SU-DHL-6 (cell line): ENCODE results near the gene RAB37.

ENCODE experiments used
- H2AFZ ChIP-seq: fragments of 200-600 bp; sonication (generic); 2 replicates; pipeline ENCODE4 v1.6.1; 2014; ENCODE audit warnings: low read depth, mild to moderate bottlenecking, moderate library complexity, mixed read lengths, antibody characterized with exemption, low read length; ENCODE audit not compliant: severe bottlenecking
- H3F3A ChIP-seq: fragments of 200-600 bp; shearing (Covaris generic); 2 replicates; pipeline ENCODE4 v1.6.0; 2016; ENCODE audit warnings: antibody characterized with exemption, mild to moderate bottlenecking; ENCODE audit not compliant: insufficient read depth
- H3K27ac ChIP-seq: fragments of 200-600 bp; sonication (generic); 2 replicates; pipeline ENCODE4 v1.5.1; 2016; ENCODE audit warnings: low read depth, mild to moderate bottlenecking, low read length, moderate library complexity, mixed read lengths
- H3K27me3 ChIP-seq: fragments of 200-600 bp; sonication (generic), shearing (Covaris generic); 2 replicates; pipeline ENCODE4 v1.6.0; 2014; ENCODE audit warnings: mild to moderate bottlenecking, low read length
- H3K36me3 ChIP-seq: fragments of 200-600 bp; sonication (generic); 2 replicates; pipeline ENCODE4 v1.6.1; 2014; ENCODE audit warnings: mild to moderate bottlenecking, low read length, mixed read lengths
- H3K4me2 ChIP-seq: fragments of 300-600, 200-600 bp; shearing (Covaris generic), sonication (generic); 2 replicates; pipeline ENCODE4 v1.6.0; 2014; ENCODE audit warnings: low read length, low read depth, mild to moderate bottlenecking; ENCODE audit not compliant: poor library complexity, severe bottlenecking
- H3K4me3 ChIP-seq: fragments of 200-600 bp; sonication (generic); 2 replicates; pipeline ENCODE4 v1.5.1; 2014; ENCODE audit warnings: antibody characterized with exemption, low read length, mild to moderate bottlenecking, mixed read lengths; ENCODE audit not compliant: insufficient read depth, poor library complexity, severe bottlenecking
- H3K79me2 ChIP-seq: fragments of 200-600 bp; sonication (generic); 2 replicates; pipeline ENCODE4 v1.6.1; 2014; ENCODE audit warnings: mild to moderate bottlenecking, low read length, moderate library complexity; ENCODE audit not compliant: insufficient read depth
- H3K9ac ChIP-seq: fragments of 200-600 bp; sonication (generic); 2 replicates; pipeline ENCODE4 v1.7.0; 2014; ENCODE audit warnings: mild to moderate bottlenecking, low read length
- H3K9me2 ChIP-seq: fragments of 200-600 bp; sonication (generic); replicated peaks from 2 replicates; pipeline ENCODE4 v1.6.1; 2014; ENCODE audit warnings: low read length; ENCODE audit not compliant: insufficient read depth
- H3K9me3 ChIP-seq: fragments of 200-600 bp; sonication (generic); 2 replicates; pipeline ENCODE4 v1.6.1; 2014; ENCODE audit warnings: low read length, mixed read lengths; ENCODE audit not compliant: insufficient read depth
- H4K20me1 ChIP-seq: fragments of 200-600 bp; sonication (generic); 2 replicates; pipeline ENCODE4 v1.6.1; 2014; ENCODE audit warnings: low read depth, mild to moderate bottlenecking, antibody characterized with exemption, low read length, moderate library complexity, mixed read lengths
- CTCF ChIP-seq: fragments of 200-600 bp; sonication (generic); IDR thresholded peaks from one replicate; pipeline ENCODE4 v1.5.1; 2017; ENCODE audit warnings: antibody characterized with exemption, mild to moderate bottlenecking, low read length, moderate library complexity; ENCODE audit not compliant: insufficient read depth, poor library complexity, severe bottlenecking
- EZH2phosphoT487 ChIP-seq: fragments of 200-600 bp; sonication (generic), shearing (Covaris generic); conservative IDR thresholded peaks from 2 replicates; pipeline ENCODE4 v1.6.1; 2018; ENCODE audit warnings: mild to moderate bottlenecking, antibody characterized with exemption, low read length, moderate library complexity, mixed read lengths

RAB37 gene

GRCh38 chr17:74742978-74743545, 6.0 kb downstream of the RAB37 start:
- H3K4me3 ChIP-seq: no peak overlapping the region
- no peaks in the 10 kb centered on the region for H3K79me2 ChIP-seq
- peaks cover 3% of the 10 kb centered on the region; the same call in 1 of the 2 replicates for H3F3A ChIP-seq
- no peak overlapping the region for H3K4me2 ChIP-seq
- TF ChIP-seq EZH2phosphoT487: no peak
- TF ChIP-seq CTCF: no peak
- no peaks in the 10 kb centered on the region for H3K9me3 ChIP-seq
- no peak overlapping the region for H3K9ac ChIP-seq
- H3K9me2 ChIP-seq: no peaks in the 10 kb centered on the region
- no peaks in the 10 kb centered on the region for H3K36me3 ChIP-seq
- H4K20me1 ChIP-seq: no peaks in the 10 kb centered on the region
- no peak overlapping the region for H3K27ac ChIP-seq
- no peaks in the 10 kb centered on the region for H3K27me3 ChIP-seq
- H2AFZ ChIP-seq: no peak overlapping the region

- Histone ChIP-seq H3K27me3 (no peaks in the 10 kb centered on the region), H2AFZ (no peak overlapping the region), H3K9ac (no peak overlapping the region), H4K20me1 (no peaks in the 10 kb centered on the region), H3K4me3 (no peak overlapping the region), H3K79me2 (no peaks in the 10 kb centered on the region), H3K9me3 (no peaks in the 10 kb centered on the region), H3K27ac (no peak overlapping the region), H3F3A (peaks cover 3% of the 10 kb centered on the region; the same call in 1 of the 2 replicates), H3K36me3 (no peaks in the 10 kb centered on the region), H3K4me2 (no peak overlapping the region), H3K9me2 (no peaks in the 10 kb centered on the region)
- TF ChIP-seq EZH2phosphoT487: no peak
- no peak for TF ChIP-seq CTCF
Observed at GRCh38 chr17:74743755-74744154, 6.7 kb downstream of the RAB37 start.

- no peaks in the 10 kb centered on the region for H3K9me3 ChIP-seq
- no peak overlapping the region for H3K27ac ChIP-seq
- no peak overlapping the region for H3K9ac ChIP-seq
- TF ChIP-seq EZH2phosphoT487 (no peak), CTCF (no peak)
- peaks cover 3% of the 10 kb centered on the region; the same call in 1 of the 2 replicates for H3F3A ChIP-seq
- no peaks in the 10 kb centered on the region for H3K27me3 ChIP-seq
- no peak overlapping the region for H2AFZ ChIP-seq
- H4K20me1 ChIP-seq: no peaks in the 10 kb centered on the region
- no peak overlapping the region for H3K4me2 ChIP-seq
- no peak overlapping the region for H3K4me3 ChIP-seq
- no peaks in the 10 kb centered on the region for H3K36me3 ChIP-seq
- no peaks in the 10 kb centered on the region for H3K9me2 ChIP-seq
- peaks cover 4% of the 10 kb centered on the region for H3K79me2 ChIP-seq
Observed at GRCh38 chr17:74744349-74744713, 7.3 kb downstream of the RAB37 start.
